Measurements from ENCODE around the gene WNT7B.

WNT7B gene

DNA sequence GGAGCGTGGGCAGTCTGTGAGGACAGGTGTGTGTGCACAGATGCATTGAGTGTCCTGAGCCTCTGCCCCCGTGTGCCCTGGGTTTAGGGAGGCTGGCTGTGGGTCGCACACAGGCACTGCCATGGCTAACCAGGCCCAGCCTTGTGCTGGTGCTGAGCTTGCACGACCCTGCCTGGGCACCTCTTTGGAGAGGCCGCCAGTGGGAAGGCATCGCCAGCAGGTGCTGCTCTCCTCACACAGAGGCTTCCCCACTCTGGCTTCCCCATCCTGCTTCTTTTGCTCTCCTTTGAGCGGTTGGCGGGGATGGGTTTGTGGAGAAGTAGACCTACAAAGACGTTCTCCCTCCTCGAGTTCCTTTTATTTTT lies 4.1 kb downstream of the WNT7B start:
- POLR2A ChIA-PET, result no interaction called here
- no peak for DNase-seq (ENCODE audit: extremely low spot score)
- TF ChIP-seq, protein P1, sequence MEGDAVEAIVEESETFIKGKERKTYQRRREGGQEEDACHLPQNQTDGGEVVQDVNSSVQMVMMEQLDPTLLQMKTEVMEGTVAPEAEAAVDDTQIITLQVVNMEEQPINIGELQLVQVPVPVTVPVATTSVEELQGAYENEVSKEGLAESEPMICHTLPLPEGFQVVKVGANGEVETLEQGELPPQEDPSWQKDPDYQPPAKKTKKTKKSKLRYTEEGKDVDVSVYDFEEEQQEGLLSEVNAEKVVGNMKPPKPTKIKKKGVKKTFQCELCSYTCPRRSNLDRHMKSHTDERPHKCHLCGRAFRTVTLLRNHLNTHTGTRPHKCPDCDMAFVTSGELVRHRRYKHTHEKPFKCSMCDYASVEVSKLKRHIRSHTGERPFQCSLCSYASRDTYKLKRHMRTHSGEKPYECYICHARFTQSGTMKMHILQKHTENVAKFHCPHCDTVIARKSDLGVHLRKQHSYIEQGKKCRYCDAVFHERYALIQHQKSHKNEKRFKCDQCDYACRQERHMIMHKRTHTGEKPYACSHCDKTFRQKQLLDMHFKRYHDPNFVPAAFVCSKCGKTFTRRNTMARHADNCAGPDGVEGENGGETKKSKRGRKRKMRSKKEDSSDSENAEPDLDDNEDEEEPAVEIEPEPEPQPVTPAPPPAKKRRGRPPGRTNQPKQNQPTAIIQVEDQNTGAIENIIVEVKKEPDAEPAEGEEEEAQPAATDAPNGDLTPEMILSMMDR (IDR thresholded peaks at IDR 0.05; ENCODE audit: control extremely low read depth, extremely low read depth, low read depth, missing control alignments), result no peak
- CTCF ChIA-PET, result interaction anchor here (1.5 to 1.6 kb wide), 2 partner anchors 33 to 395 kb away, joined by 3 read pairs; no protein-coding TSS in a partner anchor

DNA sequence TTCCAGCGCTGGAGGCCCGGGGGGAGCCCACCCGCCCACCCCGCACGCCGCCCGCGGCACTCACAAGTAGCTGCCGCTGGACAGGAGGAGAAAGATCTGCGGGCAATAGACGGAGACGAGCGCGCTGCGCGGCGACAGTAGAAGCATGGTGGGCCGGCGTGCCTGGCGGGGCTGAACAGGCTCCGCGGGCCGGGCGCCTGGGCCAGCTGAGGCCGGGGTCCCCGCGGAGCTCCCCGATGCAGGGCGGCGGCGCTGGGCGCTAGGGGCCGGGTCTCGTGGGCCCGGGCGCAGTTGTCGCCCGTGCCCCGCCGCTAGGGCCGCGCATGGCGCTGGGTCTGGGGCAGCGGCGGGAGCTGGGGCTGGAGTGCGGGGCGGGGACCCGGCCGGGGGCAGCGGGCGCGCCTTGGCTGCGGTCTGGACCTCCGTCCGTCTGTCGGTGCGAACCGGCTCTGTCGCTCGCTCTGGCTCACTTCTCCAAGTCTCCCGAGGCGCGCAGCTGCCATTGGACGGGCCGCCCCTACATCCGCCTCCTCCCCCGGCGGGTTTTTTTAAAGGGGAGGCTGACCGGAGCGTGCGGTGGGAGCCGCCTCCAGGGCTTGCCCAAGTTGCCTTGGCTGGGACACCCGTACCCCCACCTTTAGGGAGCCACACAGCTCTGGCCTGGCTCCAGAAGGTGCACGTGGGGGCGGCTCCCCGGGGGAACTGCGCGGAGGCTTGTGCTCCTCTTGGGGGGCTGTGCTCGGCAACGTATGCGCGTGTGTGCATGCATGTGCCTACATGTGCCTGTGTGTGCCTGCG lies 4.7 kb downstream of the WNT7B start:
- ChIA-PET POLR2A (no interaction called here), CTCF (interaction anchor here (0.9 to 1.6 kb wide), 3 partner anchors 23 to 394 kb away, joined by 3 to 4 read pairs (median 3); no protein-coding TSS in a partner anchor)
- TF ChIP-seq, protein P1 (IDR thresholded peaks at IDR 0.05; ENCODE audit: control extremely low read depth, extremely low read depth, low read depth, missing control alignments), result no peak
- DNase-seq (ENCODE audit: extremely low spot score), result no peak

DNA sequence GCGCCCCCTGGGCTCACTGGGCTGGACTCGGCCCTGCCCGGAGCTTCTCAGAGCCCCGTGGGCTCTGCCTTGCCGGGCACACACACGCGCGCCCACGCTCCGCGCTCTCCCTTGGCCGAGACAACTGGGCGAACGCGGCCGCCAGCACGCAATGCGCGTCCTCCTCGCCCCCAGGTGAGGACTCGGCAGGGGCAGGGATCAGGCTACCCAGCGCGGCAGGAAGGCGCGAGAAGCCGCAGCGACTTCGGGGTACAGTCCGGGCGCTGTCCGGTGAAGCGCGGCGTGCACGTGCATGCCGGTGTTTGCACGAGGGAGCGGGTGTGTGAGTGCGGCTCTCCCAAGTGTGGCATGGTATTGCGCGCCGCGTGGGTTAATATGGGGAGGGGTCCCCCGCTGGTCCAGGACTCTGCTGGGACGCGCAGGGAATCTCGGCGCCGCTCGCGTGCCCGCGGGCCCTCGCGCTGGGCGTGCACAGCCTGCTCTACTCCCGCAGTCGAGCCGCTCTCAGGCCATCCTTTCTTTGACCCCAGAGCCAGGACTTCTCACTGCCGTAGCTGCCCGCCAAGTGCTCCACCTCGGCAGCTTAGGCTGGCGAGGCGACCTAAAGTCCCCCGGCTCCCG lies 5.4 kb downstream of the WNT7B start:
- no peak for DNase-seq (ENCODE audit: extremely low spot score)
- ChIA-PET POLR2A (no interaction called here), CTCF (interaction anchor here (0.9 to 1.6 kb wide), 2 partner anchors 23 to 35 kb away, joined by 3 to 4 read pairs; no protein-coding TSS in a partner anchor)
- TF ChIP-seq, protein P1 (IDR thresholded peaks at IDR 0.05; ENCODE audit: control extremely low read depth, extremely low read depth, low read depth, missing control alignments), result no peak

DNA sequence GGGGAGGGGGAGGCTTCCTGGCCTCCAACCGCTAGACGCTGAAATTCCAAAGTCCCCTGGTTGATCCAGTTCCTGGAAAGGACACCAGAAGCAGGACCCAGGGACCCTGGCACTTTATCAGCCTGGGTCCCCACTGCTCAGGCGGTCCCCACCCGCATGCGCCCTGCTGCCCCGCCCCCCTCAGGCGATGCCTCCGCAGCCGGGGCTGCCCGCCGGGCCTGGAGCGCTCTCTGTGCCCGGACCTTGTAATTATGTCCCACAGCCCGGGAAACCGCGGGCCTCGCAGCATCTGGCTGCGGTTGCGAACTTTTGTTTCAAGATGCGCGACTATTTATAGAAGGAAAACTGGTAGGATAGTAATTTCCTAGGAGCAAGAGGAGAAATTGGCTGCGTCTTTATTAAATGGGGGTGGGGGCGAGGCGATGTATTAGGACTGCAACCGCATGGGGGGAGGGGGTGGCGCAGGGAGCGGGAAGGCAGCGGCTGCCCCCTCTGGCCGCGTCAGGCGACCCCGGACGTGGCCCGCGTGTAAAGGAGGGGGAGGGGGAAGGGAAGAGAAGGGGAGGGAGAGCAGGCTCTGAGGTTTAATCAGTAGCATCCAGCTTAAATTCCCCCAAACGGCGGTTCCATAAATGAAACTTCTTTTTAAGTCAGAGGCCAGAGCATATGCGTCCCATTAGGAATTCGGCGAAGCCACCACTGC lies 6.1 kb downstream of the WNT7B start:
- DNase-seq (ENCODE audit: extremely low spot score), result no peak
- CTCF ChIA-PET, result interaction anchor here (1.6 kb wide), 1 partner anchor 35 kb away, joined by 3 read pairs; no protein-coding TSS in a partner anchor
- POLR2A ChIA-PET, result no interaction called here
- TF ChIP-seq, protein P1 (IDR thresholded peaks at IDR 0.05; ENCODE audit: control extremely low read depth, extremely low read depth, low read depth, missing control alignments), result no peak

DNA sequence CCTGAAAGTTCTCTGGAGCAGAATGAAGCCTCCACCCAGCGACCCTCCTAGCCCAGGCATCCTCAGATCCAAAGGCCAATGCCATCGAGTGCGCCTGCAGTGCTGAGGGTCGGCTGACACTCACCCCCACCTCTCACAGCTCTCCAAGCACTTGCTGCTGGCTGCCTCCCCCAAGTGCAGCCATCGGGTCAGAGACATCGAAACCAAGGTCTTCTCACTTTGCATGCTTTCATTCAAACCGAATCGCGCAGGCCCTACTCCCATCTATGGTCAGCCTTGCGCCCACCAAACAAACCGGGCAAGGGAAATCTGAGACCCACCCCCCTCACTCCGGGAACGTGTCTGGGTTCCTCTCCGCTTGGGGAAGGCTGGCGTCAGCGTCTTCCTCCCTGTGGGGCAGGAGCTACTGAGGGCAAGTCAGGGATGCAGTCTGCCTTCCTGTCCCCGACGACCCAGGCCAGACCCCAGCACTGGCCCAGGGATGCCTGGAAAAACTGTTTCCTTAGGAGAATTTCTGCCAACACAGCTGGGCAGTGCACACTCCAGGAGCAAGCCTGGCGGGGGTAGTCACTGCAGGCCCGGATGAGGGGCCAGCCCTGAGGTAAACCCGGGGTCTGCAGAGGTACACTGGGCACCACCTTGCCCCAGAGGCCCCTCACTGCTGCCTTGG lies 7.0 kb downstream of the WNT7B start:
- TF ChIP-seq, protein P1 (IDR thresholded peaks at IDR 0.05; ENCODE audit: control extremely low read depth, extremely low read depth, low read depth, missing control alignments), result no peak
- ChIA-PET CTCF (interaction anchor here (1.1 kb wide), 1 partner anchor 326 kb away, joined by 3 read pairs; no protein-coding TSS in a partner anchor), POLR2A (no interaction called here)
- no peak for DNase-seq (ENCODE audit: extremely low spot score)

DNA sequence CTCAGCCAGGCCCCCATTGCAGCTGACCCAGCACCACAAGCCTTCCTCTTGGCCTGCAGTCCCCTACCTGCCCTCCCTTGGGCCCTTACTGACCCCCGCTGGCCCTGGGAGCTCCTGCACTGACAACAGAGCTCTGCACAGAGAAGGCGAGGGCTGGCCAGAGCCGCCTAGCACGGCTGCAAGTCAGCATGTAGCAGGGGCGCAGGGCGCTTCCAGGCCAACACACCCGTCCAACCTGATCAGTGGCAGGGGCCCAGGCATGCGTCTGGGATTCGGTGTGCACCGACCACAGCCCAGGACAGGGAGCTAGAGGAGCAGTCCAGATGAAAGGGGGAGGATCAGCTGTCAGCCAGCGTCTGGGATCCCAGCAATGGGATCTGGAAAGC lies 7.6 kb downstream of the WNT7B start:
- POLR2A ChIA-PET, result no interaction called here

More for the DNA sequence above, 7.6 kb downstream of the WNT7B start:
- TF ChIP-seq, protein P1 (IDR thresholded peaks at IDR 0.05; ENCODE audit: control extremely low read depth, extremely low read depth, low read depth, missing control alignments), result no peak
- DNase-seq (ENCODE audit: extremely low spot score), result no peak
- CTCF ChIA-PET, result interaction anchor here (1.1 kb wide), 1 partner anchor 325 kb away, joined by 3 read pairs; no protein-coding TSS in a partner anchor
